VCaP (cell line): ENCODE data around the gene ZNF362.
"Not testable (repeated sequence)": the region's sequence is repeated elsewhere in the genome, so short reads cannot be mapped to it uniquely, and the experiment has no call there.

ENCODE experiments used
- H3K27ac ChIP-seq: fragments of 450-650 bp; 2 replicates; pipeline ENCODE4 v1.5.1; 2017
- CTCF ChIP-seq: fragments of 450-650 bp; conservative IDR thresholded peaks from 2 replicates; pipeline ENCODE4 v1.5.1; 2017; ENCODE audit warnings: mild to moderate bottlenecking, moderate library complexity

The ZNF362 gene

GRCh38 chr1:33302325-33302724 lies 46.0 kb downstream of the ZNF362 start:
- no peak overlapping the region for H3K27ac ChIP-seq
- TF ChIP-seq CTCF, result no peak

GRCh38 chr1:33305016-33305415 lies 48.7 kb downstream of the ZNF362 start:
- TF ChIP-seq CTCF, result no peak
- H3K27ac ChIP-seq, result no peak overlapping the region

GRCh38 chr1:33305816-33306652 lies 49.7 kb downstream of the ZNF362 start:
- no peak overlapping the region for H3K27ac ChIP-seq
- TF ChIP-seq CTCF, result no peak

GRCh38 chr1:33306653-33307493 lies 50.6 kb downstream of the ZNF362 start:
- no peak for TF ChIP-seq CTCF
- no peak overlapping the region for H3K27ac ChIP-seq

GRCh38 chr1:33307494-33307864 lies 51.2 kb downstream of the ZNF362 start:
- no peak for TF ChIP-seq CTCF
- H3K27ac ChIP-seq, result no peak overlapping the region

- H3K27ac ChIP-seq, result not testable (repeated sequence)
Measured at GRCh38 chr1:33309351-33309750, 53.1 kb downstream of the ZNF362 start.

- no peak for TF ChIP-seq CTCF
- H3K27ac ChIP-seq, result no peak overlapping the region
Measured at GRCh38 chr1:33310702-33311101, 54.4 kb downstream of the ZNF362 start.
